HG02981 (cell line): Measurements from ENCODE around the gene LIMK2.
"Not testable (repeated sequence)": the region's sequence is repeated elsewhere in the genome, so short reads cannot be mapped to it uniquely, and the experiment has no call there.

Source experiments
- ATAC-seq: cut with Tn5 transposase; IDR thresholded peaks from one replicate; pipeline ENCODE4 v1.9.1; 2021; ENCODE audit warnings: mild to moderate bottlenecking, moderate library complexity; ENCODE audit not compliant: unreplicated experiment

The LIMK2 gene

GRCh38 chr22:31288496-31289240 is 76.6 kb downstream of the LIMK2 start:
- ATAC-seq, result no peak

GRCh38 chr22:31289344-31289743 is 77.2 kb downstream of the LIMK2 start:
- ATAC-seq, result no peak

- peak; percentile 90 for ATAC-seq
Observed at GRCh38 chr22:31290494-31291471, 78.7 kb downstream of the LIMK2 start.

- ATAC-seq, result no peak
Observed at GRCh38 chr22:31291481-31292235, 79.6 kb downstream of the LIMK2 start.

GRCh38 chr22:31292236-31292989 is 80.3 kb downstream of the LIMK2 start, which contains the start of gene PIK3IP1:
PIK3IP1 (minus strand) TSS chr22:31292488; CDS start chr22:31292344, 144 bp downstream.
- ATAC-seq, result no peak

- no peak for ATAC-seq
Observed at GRCh38 chr22:31295360-31295759, 83.3 kb downstream of the LIMK2 start.

GRCh38 chr22:31295831-31296657 is 83.9 kb downstream of the LIMK2 start:
- no peak for ATAC-seq

- ATAC-seq, result no peak
Observed at GRCh38 chr22:31300896-31301295, 88.8 kb downstream of the LIMK2 start.

- ATAC-seq, result no peak
Observed at GRCh38 chr22:31302006-31302405, 89.9 kb downstream of the LIMK2 start.

GRCh38 chr22:31302537-31302936 is 90.4 kb downstream of the LIMK2 start:
- no peak for ATAC-seq

- ATAC-seq, result no peak
Observed at GRCh38 chr22:31305194-31305593, 93.1 kb downstream of the LIMK2 start.

- ATAC-seq, result no peak
Observed at GRCh38 chr22:31308181-31308580, 96.1 kb downstream of the LIMK2 start.

- ATAC-seq, result no peak
Observed at GRCh38 chr22:31313366-31314147, 101.5 kb downstream of the LIMK2 start.

GRCh38 chr22:31314220-31314619 is 102.1 kb downstream of the LIMK2 start:
- not testable (repeated sequence) for ATAC-seq

- no peak for ATAC-seq
Observed at GRCh38 chr22:31321421-31321820, 109.3 kb downstream of the LIMK2 start.

GRCh38 chr22:31323578-31324550 is 111.8 kb downstream of the LIMK2 start:
- no peak for ATAC-seq

- no peak for ATAC-seq
Observed at GRCh38 chr22:31326877-31327276, 114.8 kb downstream of the LIMK2 start.
